HG02884 (cell line): ENCODE results near the gene IFFO2.
"Not testable (repeated sequence)": the region's sequence is repeated elsewhere in the genome, so short reads cannot be mapped to it uniquely, and the experiment has no call there.

Experiments used
- ATAC-seq: cut with Tn5 transposase; IDR thresholded peaks from one replicate; pipeline ENCODE4 v1.9.1; 2021; ENCODE audit warnings: mild to moderate bottlenecking, moderate library complexity; ENCODE audit not compliant: unreplicated experiment

The IFFO2 gene

DNA sequence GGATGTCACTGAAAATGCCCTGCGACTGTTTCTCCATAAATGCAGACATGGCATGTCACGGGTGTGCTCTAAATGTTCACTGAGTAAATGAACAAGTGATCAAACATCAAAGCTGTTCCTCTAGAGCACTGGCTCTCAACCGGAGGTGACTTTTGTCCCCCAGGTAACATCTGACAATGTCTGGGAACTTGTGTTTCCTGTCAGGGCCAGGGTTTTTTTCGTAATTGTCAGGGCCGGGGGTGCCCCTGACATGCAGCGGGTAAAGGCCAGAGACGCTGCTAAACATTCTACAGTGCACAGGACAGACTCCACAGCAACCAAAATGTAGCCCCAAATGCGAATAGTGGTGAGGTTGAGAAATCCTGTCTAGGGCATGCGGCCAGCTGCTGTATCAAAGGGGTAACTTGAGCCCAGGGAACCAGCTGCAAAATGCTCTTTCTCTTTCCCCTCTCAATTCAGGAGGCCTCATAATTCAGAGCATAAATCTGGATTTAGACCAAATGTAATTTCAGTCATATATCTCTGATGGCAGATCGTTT is 56.1 kb downstream of the IFFO2 start:
- ATAC-seq: no peak

DNA sequence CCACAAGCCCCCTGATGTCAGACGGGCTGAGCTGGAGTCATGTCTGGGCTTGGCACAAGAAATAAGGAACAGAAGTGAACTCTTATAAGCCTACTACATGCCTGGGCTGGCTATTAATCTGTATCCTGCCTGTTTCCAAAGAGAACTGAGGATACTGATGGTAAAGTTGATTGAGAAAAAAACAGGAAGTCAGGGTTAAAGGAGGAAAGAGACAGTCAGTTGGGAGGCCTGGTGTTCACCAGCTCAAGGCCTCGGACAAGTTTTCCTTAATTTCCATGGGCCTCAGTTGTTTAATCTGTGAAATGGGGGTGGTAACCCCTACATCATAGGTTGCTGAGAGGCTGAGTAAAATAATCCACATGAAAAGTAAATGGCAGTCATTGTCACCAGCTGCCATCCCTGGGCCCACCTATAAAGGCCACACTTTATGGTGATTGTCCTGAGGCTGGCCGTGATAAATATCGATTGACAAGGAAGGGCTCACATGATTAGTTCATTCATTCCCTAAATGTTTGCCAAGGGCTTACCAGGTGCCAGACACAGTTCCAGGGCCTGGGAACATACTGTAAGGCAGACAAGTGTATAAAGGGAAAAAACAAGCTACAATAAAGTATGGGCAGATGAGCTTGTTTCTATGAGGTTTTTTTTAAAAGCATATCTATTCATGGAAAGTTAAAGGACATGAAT is 57.0 kb downstream of the IFFO2 start:
- ATAC-seq: no peak

DNA sequence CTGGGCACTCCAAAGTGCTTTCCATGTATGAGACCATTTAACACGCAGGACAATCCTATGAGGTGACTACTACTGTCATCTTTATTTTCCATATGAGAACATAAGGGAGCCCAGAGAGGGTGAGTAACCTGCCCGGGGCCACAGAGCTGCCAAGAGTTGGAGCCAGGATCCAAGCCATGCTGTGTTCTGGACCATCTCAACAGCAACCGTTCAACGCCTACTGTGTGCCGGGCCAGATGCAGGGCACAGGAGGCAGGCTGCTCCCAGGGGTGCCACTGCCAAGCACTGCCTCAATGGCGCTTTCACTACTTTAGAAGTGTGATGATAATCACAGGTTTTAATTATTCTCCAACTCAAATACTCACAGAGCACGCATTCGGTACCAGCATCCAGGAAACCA is 57.9 kb downstream of the IFFO2 start:
- no peak for ATAC-seq

DNA sequence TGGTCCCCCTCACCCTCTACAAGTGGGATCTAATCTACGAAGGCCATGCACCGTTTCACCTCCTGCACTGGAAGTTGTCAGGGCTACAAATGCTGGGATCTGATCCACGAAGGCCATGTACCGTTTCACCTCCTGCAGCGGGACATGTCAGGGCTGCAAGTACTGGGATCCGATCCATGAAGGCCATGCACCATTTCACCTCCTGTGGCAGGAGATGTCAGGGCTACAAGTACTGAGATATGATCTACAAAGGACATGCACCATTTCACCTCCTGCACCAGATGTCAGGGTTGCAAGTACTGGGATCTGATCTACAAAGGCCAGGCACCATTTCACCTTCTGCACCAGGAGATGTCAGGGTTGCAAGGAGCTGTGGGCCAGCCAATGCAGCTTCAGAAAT is 61.2 kb downstream of the IFFO2 start:
- no peak for ATAC-seq

DNA sequence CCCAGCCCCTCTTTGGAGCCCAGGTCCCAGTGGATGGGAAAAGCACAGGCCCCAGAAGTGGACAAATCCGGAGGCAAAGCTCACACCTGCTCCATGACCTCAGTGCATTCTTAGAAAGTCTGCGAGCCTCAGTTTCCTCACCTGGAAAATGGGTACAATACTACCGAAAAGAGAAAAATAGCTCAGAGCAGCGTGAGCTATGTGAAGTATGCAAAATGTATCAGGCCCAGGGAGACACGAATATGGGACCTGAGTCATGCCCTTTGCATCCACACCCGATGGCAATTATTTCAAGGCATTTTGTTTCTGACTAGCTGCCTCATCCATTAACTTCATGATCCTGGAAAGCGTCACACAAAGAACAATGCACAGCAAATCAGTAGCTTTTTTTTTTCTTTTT is 63.4 kb downstream of the IFFO2 start:
- no peak for ATAC-seq

DNA sequence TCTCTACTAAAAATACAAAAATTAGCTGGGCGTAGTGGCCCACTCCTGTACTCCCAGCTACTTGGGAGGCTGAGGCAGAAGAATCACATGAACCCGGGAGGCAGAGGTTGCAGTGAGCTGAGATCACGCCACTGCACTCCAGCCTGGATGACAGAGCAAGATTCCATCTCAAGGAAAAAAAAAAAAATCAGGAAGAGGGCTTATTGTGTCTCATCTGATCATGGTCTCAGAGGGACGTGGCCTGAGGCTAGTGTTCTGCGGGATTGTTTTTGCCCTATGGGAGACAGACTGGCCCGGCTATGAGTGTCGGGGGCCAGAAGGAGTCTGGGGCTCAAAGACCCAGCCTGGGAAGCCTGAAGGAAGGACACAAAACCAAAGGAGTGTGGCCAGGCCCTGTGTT is 64.6 kb downstream of the IFFO2 start:
- ATAC-seq: not testable (repeated sequence)

DNA sequence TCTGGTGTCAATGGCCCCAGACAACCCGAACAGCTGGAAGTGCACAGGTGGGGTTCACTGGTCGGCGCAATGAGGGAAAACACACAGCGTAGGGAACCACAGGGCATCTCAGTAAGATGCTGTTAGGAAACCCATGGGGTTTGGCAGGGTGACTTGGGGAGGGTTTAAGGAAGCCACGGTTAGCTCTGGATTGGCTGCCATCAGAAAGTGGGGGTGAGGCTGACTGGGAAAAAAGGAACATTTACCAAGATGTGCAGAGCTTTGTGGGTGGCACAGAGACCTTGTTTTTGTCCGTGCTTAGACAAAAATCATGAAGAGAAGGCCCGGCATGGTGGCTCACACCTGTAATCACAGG is 65.1 kb downstream of the IFFO2 start:
- no peak for ATAC-seq

DNA sequence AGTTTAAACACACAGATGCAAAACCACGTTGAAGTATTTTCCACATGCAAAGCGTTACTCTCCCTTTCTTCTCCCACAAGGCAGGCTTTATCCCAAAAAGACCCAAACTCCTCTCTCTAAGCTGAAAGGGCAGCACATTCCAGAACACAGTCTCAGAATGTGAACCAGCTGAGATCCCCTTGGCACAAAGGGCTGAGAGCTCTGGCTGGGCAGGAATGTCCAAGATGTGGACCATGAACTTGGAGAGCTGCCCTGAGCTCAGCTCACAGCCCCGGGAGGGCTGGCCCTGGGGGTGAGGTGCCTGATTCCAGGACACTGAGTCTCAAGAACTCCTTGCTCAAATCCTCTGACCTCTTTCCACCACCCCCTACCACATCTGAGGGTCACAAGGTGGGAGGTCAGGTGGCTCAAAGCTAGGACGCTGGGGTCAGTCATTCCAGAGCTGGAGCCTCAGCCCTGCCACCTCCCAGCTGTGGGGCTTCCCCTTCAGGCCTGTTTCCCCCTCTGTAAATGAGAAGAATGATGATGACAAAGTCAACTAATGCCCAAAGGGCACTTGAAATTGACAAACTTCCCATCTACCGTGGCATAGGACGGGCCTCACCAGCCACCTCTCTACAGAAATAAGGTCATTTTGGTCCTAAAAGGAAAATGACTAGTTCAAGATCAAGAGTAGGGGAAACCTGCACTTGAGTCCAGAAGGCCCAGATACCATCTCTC is 65.6 kb downstream of the IFFO2 start:
- no peak for ATAC-seq

DNA sequence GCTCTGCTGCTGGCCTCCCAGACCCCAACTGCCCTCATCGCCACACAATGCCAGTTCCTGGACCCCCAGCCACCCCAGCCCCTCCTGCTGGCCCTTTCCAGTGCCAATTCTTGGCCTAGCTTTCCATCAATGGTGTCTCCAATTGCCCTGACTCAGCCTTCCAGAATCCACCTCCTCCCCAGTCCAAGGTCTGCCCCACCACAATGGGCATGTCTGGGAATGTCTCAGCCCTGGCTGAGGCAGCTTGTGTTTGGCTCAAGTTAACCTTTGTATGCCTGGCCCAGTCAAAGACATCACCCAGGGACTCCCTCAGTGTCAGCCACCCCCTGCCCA is 70.5 kb downstream of the IFFO2 start:
- ATAC-seq: no peak

DNA sequence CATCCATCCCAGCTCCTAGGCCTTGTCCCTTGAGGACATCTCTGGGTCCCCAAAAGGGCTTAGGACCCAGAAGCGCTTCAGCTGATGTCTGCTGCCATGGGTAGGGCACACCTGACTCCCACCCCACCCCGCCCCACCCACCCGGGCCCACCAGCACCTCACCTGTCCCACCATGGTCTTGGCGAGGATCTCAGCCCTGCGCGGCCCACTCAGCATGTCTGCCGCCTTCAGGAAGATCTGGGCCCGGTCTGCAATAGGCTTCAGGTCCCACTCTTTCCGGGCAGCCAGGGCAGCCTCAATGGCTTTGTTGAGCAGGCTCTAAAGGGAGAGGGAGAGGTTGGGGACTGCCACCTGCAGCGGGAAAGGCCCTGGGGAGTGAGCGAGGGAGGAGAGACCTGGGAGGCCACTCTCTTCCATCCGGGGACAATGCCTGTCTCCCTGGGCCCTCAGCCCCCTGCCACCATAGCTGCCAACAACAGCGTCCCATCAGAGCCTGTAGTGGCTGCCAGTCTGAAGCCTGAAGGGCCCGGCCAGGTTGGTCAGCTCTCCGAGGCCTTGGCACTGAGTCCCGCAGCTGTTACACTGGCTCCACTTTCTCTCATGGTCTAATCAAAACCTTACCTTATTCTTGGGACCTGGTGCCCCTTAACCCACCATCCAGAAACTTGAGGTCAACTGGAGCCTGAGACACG is 71.0 kb downstream of the IFFO2 start:
- ATAC-seq: no peak

DNA sequence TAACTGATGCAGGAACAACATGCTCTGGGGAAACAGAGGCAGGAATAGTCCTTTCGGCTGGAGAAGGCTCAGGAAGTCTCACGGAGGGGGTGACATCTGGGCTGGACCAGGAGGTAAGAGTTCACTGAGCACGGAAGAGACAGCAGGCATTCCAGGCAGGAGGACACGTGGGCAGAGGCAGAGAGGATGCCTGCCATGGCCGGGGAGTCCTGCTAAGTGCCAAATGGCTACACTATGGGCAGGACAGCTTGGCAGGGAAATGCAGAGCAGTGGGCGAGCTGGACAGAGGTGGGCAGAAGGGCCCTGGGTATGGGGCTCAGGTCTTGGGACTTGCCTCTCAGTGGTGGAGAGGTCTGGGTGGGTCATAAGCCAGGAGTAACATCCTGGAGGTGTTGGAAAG is 71.7 kb downstream of the IFFO2 start:
- no peak for ATAC-seq

DNA sequence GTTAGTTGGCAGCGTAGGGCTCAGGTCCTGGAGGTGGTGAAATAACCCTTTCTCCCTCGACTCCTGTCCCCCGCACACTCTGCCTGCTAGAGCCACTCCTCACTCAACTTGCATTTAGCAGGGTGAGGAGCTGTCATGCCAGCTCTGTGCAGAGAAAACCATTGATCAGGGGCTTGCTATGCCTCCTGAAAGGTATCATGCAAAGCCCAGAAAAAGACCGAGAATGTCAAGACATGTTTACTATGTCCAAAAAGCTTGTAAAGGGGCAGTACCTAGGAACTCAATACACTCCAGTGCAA is 72.1 kb downstream of the IFFO2 start:
- ATAC-seq: no peak

DNA sequence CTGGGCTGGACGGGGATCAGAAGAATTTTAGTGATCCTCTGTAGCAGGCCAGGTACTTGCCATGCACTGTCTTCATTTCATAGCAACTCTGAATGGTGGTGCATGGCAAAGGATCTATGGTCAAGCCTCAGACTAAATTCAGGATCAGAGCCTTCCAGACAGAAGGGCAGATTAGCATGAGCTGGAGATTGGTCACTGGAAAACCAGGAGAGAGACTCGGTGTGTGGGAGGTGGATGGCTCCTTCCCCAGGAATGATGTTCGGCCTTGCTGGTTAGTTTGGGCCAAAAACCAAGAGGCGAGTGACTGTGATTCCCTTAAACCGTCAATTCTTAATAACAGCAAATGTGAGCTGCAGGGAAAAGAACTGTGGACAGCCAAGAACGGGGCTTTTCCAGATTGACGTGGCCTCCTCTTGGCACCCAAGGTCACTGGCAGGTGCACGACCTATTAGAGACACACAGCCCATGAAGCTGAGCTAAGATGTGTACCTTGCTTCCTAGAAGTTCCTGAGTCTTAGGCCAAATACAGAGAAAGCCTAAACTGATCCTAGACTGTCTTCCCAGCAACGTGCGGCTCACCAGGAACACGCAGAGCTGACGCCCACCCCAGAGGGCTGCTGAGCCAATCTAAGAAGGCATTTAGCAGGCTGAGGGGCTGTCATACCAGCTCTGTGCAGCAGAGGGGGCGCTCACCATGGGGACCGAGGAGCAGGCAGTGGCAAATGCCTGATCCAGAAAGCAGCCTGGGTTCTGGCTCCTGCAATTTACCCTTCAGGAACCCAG is 72.6 kb downstream of the IFFO2 start:
- ATAC-seq: no peak

DNA sequence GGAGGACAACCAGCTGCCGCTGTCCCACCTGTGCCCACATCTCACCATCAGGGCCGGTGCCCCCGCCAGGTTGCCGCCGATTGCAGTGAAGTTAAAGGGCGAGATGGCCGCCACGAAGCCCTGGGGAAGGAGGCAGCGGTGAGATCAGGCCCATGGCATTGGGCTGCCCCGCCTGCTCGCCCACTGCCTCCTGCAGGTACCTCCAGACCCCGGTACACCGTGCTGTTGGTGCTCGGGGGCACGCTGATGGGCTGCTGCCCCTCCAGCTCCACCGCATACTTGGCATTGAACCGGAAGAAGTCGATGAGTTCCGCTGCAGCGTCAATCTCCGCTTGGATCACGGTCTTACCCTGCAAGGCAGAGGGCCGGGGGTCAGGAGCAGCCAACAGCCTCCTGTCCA is 73.4 kb downstream of the IFFO2 start:
- ATAC-seq: no peak

DNA sequence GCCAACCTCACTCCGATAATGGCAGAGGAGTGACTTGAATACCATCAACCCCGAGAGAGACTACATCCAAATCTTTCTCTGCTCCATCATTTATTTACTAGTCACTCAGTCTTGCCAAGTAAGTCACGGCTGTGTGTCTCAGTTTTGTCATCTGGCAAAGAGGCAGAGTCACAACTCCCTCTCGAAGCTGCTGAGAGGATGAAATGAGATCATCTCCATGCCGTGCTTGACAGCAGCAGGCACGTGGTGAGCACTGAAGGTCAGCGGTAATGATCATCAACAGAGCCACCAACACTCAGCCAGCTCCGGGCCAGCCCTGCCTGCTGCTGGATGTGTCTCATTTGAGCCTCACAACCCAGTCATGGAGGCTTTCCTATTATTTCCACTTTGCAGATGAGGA is 74.0 kb downstream of the IFFO2 start:
- ATAC-seq: no peak

DNA sequence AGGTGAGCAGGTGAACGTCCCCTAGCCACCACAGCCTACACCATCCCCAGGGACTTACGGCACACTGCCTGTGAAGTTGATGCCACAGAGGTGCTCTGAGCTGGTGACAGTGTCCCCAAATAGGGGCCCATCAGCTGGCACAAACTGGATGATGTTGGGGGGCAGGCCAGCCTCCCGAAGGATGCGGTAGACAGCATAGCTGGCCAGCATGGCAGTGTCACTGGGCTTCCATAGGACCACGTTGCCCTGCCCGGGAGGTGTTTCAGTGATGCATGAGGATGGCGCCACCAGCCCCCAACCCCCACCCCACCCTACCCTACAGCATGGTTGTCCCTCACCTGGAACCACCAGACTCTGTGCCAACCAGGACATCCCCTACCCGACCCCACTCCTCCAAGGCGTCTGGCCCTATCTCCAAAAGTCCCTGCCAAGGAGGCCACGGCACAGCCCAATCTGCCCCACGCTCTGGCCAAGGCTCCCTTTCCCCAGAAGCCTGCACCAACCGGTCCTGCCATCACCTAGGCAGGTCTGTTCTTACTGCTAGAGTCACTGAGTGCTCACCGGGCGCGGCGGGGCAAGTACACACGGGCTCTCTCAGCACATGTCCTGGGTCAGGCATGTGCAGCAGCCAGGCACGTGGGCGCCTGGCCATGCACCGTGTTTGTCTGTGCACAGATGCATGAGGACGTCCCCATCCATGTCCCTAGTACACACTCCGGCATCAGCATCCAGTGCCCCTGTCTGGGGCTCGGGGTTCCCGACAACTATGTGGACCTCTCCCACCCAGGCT is 74.6 kb downstream of the IFFO2 start:
- no peak for ATAC-seq

DNA sequence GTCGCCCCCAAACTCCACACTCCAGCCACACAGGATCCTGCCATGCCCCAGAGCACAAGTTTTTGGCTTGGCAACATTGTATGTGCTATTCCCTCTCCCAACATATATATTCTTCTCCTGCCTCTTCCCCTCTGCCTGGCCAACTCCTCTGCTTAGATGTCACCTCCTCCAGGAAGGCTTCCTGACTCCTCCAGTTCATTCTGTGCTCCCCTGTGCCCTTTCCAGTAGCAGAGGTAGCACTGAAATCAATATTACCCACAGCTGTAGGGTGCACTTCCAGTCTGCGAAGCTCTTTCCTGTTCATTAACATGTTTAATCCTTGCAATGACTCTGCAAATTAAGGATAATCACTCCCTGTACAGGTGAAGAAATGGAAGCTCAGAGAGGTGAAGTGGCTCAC is 75.3 kb downstream of the IFFO2 start:
- no peak for ATAC-seq

DNA sequence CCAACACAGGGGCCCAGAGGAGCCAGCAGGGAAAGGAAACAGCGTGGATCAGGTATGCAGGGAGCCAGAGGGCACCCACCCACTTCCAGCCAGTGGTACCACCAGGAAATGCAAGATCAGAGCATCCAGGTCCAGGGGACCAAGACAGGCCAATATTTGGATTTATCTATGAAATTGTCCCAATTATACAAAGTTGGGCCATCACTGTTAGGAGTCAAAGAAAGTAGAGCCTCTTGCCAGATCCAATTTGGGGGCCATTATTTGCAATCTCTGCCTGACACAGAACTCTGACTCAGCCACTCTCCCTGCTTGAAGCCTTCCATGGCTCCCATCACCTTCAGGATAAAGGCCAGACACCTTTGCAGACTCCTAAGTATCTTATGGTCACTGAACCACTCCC is 75.9 kb downstream of the IFFO2 start:
- no peak for ATAC-seq

DNA sequence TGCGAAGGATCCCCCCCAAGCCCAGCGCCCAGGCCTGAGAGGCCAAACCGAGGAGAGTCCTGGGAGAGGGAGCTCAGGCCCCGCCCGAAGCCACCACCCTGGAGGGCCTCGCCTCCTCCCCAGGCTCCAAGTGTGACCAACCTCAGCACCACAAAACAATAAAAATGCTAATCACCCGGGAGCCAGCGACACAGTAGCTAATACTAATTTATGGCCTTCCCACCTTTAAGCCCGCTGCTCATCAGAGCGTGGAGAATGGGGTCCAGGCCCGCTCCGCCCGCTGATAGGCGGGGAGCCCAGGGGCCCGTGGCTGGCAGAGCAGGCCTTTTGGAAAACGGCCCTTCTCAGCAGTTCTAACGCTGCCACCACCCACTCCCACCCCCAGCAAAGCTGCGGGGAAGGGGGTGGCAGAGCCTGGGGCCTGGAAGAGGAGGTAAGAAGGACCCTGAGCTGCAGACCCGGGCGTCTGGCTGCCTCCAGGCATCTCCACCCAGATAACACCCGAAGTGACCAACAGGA is 76.6 kb downstream of the IFFO2 start:
- no peak for ATAC-seq

DNA sequence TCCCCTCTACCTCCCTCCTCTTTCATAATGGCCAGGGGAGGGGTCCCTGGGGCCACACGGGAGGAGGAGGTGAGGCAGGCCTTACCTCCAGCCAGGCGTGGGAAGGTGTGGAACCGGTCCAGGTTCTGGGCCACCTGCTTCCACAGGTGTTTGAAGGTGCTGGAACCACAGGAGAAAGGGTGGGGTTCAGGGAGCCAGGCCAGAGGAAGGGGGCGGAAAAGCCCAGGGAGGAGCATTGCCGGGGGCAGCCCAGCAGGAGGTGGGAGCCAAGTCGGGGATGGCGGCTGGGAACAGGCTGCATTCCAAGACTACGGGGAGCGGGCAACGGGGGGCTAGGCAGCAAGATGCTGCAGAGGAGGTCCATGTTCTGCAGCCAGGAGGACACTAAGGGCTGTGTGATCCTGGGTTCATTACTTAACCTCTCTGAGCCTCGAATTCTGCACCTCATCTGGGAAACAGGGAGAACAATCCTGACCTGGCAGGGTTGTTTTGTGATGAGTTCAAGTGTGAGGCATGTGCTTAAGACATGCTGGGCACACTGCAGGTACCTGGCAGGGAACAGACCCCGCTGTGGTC is 77.2 kb downstream of the IFFO2 start:
- ATAC-seq: no peak
